Peyer's patch (tissue), 4 donors: Measurements from ENCODE around the gene CTSZ. TPM values are rescaled to one million over a fixed set of nuclear protein-coding genes. Genes with fewer than 3 reads are reported as not detected.
"Not testable (repeated sequence)": the region's sequence is repeated elsewhere in the genome, so short reads cannot be mapped to it uniquely, and the experiment has no call there.

Experiments
- DNase-seq, 3 donors: peaks; one replicate each; pipeline ENCODE4 v3.0.0-alpha.2; 2017 to 2019
- H3K27ac ChIP-seq, 4 donors: fragments of 200-600 bp; sonication (generic); one replicate each; pipeline ENCODE4 v1.5.1; 2016 to 2019
- H3K27me3 ChIP-seq, 2 donors: fragments of 200-600 bp; sonication (generic); one replicate each; pipeline ENCODE4 v1.5.1; 2019
- H3K36me3 ChIP-seq, 3 donors: fragments of 200-600 bp; sonication (generic); one replicate each; pipeline ENCODE4 v1.5.1; 2016 to 2019
- H3K4me1 ChIP-seq, 4 donors: fragments of 200-600 bp; sonication (generic); one replicate each; pipeline ENCODE4 v1.5.1; 2016 to 2019
- H3K4me3 ChIP-seq, 4 donors: fragments of 200-600 bp; sonication (generic); 1 replicate in 3 of 4; 2 replicates in 1 of 4; pipeline ENCODE4 v1.5.1; 2016 to 2019; ENCODE audit warnings: mild to moderate bottlenecking in 1 of 4
- H3K9me3 ChIP-seq, 4 donors: fragments of 200-600 bp; sonication (generic); one replicate each; pipeline ENCODE4 v1.5.1; 2016 to 2019; ENCODE audit warnings: mild to moderate bottlenecking in 1 of 4
- POLR2A ChIP-seq, 2 donors: fragments of 450-650 bp; IDR thresholded peaks; one replicate each; pipeline ENCODE4 v1.5.1; 2017; ENCODE audit warnings: antibody characterized with exemption in 2 of 2, mild to moderate bottlenecking in 2 of 2, moderate library complexity in 2 of 2
- total RNA-seq, 4 donors: library from RNA; depleted of rRNA; stranded (reverse); fragments of >200 nt; gene quantifications; one replicate each; pipeline ENCODE4 v1.1.0, GENCODE V29; 2016
- TF ChIP-seq, protein P1 (sequence below), 6 experiments: fragments of 450-650 bp in 4 of 6; fragments of 200-600 bp in 2 of 6; sonication (generic) in 1 of 6; IDR thresholded peaks; one replicate each; pipeline ENCODE4 v1.5.1; 2017 to 2019; ENCODE audit warnings: antibody characterized with exemption in 6 of 6, mild to moderate bottlenecking in 3 of 6, moderate library complexity in 1 of 6

The CTSZ gene
- total RNA-seq, 4 donors from 2014 or later = 78.4 to 310 (median 274) TPM

DNA sequence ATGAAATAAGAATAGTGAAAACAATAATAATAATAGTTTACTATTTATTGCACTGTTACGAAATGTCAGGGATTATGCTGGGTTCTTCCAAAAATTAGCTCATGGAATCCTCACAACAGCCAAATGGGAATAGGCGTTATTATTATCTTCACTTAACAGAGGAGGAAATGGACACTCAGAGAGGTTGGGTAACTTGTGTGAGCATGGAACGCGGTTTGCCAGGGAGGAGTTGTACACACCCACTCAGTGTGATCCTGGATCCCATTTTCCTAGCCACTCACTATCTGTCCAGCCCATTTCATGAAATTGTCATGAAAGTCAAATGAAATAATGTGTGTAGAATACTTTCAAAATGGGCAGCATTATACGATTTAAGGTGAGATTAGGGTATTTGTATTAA lies 21.4 kb downstream of the CTSZ start:
- Histone ChIP-seq H3K27me3 (no peaks in the 10 kb centered on the region), H3K36me3 (peaks cover 0 to 46% (median 0%) of the 10 kb centered on the region in 3 donors), H3K27ac (no peak overlapping the region), H3K4me3 (no peak overlapping the region), H3K4me1 (peaks cover 0 to 30% (median 4%) of the 10 kb centered on the region in 4 donors), H3K9me3 (no peaks in the 10 kb centered on the region)
- no peak for TF ChIP-seq POLR2A (IDR thresholded peaks at IDR 0.05)
- TF ChIP-seq, protein P1, sequence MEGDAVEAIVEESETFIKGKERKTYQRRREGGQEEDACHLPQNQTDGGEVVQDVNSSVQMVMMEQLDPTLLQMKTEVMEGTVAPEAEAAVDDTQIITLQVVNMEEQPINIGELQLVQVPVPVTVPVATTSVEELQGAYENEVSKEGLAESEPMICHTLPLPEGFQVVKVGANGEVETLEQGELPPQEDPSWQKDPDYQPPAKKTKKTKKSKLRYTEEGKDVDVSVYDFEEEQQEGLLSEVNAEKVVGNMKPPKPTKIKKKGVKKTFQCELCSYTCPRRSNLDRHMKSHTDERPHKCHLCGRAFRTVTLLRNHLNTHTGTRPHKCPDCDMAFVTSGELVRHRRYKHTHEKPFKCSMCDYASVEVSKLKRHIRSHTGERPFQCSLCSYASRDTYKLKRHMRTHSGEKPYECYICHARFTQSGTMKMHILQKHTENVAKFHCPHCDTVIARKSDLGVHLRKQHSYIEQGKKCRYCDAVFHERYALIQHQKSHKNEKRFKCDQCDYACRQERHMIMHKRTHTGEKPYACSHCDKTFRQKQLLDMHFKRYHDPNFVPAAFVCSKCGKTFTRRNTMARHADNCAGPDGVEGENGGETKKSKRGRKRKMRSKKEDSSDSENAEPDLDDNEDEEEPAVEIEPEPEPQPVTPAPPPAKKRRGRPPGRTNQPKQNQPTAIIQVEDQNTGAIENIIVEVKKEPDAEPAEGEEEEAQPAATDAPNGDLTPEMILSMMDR (IDR thresholded peaks at IDR 0.05) = no peak
- DNase-seq = peak in 2 of 3 donors; percentile 12 to 31

DNA sequence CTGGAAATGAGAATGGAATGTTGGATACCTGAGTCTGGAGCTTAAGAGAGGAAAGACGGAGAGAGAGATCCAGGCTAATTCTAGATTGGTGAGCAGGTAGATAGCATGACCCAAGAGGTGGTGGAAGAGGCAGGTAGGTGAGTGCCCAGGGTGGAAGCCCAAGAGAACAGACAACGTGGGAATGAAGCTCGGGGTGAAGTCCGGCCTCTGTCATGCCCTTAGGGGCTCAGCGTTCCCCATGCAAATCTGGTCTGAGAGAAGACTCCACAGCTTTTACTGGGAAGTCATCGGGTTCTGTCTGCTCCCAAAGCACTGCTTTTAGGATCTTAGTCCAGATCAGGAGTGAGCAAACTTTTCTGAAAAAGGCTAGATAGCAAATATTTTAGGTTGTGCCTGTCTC lies 22.4 kb downstream of the CTSZ start:
- peaks cover 0 to 30% (median 4%) of the 10 kb centered on the region in 4 donors for H3K4me1 ChIP-seq
- H3K27me3 ChIP-seq = no peaks in the 10 kb centered on the region
- peak in 2 of 3 donors; percentile 13 to 40 for DNase-seq
- H3K4me3 ChIP-seq = no peak overlapping the region
- H3K36me3 ChIP-seq = peaks cover 0 to 36% (median 0%) of the 10 kb centered on the region in 3 donors
- H3K27ac ChIP-seq = no peak overlapping the region
- TF ChIP-seq POLR2A (IDR thresholded peaks at IDR 0.05) = no peak
- TF ChIP-seq, protein P1 (IDR thresholded peaks at IDR 0.05) = no peak
- no peaks in the 10 kb centered on the region for H3K9me3 ChIP-seq

DNA sequence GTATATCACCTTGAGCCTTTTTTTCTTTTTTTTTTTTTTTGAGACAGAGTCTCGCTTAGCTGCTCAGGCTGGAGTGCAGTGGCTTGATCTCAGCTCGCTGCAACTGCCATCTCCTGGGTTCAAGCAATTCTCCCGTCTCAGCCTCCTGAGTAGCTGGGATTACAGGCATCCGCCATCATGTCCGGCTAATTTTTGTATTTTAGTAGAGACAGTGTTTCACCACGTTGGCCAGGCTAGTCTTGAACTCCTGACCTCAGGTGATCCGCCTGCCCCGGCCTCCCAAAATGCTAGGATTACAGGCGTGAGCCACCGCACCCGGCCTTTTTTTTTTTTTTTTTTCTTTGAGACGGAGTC lies 24.0 kb downstream of the CTSZ start:
- H3K4me1 ChIP-seq = peaks cover 0 to 30% (median 4%) of the 10 kb centered on the region in 4 donors
- DNase-seq = peak in 2 of 3 donors; percentile 13 to 31
- H3K36me3 ChIP-seq = peaks cover 0 to 20% (median 0%) of the 10 kb centered on the region in 3 donors
- not testable (repeated sequence) for H3K9me3 ChIP-seq, H3K27me3 ChIP-seq, H3K4me3 ChIP-seq, H3K27ac ChIP-seq

DNA sequence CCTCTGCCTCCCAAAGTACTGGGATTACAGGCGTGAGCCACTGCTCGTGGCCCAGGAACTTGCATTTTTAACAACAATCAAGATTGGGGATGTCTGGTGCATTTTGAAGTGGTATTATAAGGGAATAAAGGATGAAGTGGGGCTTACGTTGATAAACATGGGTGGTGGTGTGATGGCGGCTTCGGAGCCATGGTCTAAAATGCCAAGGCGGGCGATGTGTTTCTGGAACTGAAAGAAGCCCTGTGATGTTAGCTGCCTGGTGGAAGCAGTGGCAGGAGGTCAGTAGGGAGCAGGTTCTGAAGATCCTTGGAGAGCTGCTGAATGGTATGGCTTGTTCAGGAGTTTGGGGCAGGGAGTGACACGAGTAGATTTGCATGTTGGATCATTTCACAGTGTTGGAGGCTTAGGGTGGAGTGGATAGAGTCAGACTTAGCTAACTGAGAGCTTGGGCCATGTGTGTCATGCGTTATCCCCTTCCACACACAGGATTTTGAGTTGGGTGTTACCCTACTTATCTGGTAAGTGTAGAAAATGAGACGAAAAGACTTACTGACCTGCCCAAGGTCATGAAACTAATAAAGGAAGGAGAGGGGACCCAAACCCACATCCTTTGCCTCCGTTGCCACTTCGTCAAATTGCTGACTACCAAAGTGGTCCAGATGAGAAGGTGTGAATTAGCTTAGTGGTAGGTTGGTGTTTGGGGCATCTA lies 24.5 kb downstream of the CTSZ start:
- Histone ChIP-seq H3K27me3 (no peaks in the 10 kb centered on the region), H3K27ac (peak overlapping the region in 1 of 4 donors; percentile 87), H3K4me3 (peak overlapping the region in 3 of 4 donors; percentile 64 to 97 (median 68)), H3K4me1 (peaks cover 0 to 30% (median 4%) of the 10 kb centered on the region in 4 donors), H3K9me3 (no peaks in the 10 kb centered on the region), H3K36me3 (peaks cover 0 to 15% (median 0%) of the 10 kb centered on the region in 3 donors)
- TF ChIP-seq, protein P1 (IDR thresholded peaks at IDR 0.05) = no peak
- DNase-seq = peak in 2 of 3 donors; percentile 15 to 47

DNA sequence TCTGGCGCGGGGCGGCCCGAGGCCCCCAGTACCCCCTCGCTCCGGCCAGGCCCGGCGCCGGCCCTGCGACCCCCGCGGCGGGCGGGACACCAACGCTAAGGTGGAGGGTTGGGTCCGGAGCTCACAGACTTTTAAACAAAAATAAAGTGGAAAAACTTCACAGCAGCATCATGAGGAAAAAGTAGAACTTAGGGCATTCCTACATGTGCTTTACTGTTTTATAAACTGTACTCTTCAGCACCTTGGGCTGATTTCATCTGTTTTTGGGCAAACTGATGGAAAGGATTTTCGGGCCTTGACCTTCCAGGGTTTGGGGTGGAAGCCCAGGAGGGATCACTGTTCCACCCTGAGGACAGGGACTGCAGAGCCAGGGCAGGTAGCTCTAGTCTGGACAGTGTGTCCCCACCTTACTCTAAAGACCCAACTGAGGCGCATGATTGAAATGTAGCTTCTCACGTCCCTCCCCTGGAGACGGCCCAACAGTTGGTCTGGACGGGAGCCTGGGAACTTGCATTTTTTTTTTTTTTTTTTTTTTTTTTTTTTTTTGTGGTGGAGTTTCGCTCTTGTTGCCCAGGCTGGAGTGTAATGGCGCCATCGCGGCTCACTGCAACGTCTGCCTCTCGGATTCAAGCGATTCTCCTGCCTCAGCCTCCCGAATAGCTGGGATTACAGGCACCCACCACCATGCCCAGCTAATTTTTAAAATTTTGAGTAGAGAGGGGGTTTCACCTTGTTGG lies 25.3 kb downstream of the CTSZ start:
- Histone ChIP-seq H3K4me3 (peak overlapping the region; percentile 64 to 97 (median 66)), H3K27me3 (no peaks in the 10 kb centered on the region), H3K9me3 (no peaks in the 10 kb centered on the region), H3K27ac (peak overlapping the region; percentile 80 to 94 (median 84)), H3K36me3 (peaks cover 0 to 8% (median 0%) of the 10 kb centered on the region in 3 donors), H3K4me1 (peaks cover 0 to 30% (median 4%) of the 10 kb centered on the region in 4 donors)
- TF ChIP-seq, protein P1 (IDR thresholded peaks at IDR 0.05) = no peak
- no peak for TF ChIP-seq POLR2A (IDR thresholded peaks at IDR 0.05)
- DNase-seq = peak in 2 of 3 donors; percentile 17 to 48
